ENCODE results near the gene SPTA1.
"Not testable (repeated sequence)": the region's sequence is repeated elsewhere in the genome, so short reads cannot be mapped to it uniquely, and the experiment has no call there.

Gene SPTA1

GRCh38 chr1:158686111-158687009, at the start of gene SPTA1:
Gene SPTA1 (minus strand): TSS chr1:158686715. CDS start chr1:158686517, 198 bp downstream.
- DNase-seq = no peak

- DNase-seq = no peak
These were observed 49.3 kb upstream of the SPTA1 start for GRCh38 chr1:158735848-158736247.

DNA sequence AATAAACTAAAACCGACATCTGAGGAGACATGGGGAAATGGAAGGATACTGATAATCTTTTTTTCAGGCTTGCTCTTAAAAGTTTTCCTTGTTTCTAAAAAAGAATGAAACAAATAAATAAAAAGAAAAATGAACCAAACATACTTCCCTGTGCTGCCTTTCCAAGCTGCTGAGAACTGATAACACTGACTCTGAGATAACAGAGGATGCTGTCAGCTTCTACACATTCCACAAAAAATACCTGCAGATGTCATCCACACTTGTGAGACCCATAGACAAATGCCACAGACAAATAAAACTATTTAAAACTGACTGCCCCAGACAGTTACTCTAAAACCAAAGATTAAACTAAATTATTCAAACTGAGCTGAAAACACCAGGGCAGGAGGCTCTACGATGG, 46.0 kb upstream of the SPTA1 start:
- no peak for DNase-seq

DNA sequence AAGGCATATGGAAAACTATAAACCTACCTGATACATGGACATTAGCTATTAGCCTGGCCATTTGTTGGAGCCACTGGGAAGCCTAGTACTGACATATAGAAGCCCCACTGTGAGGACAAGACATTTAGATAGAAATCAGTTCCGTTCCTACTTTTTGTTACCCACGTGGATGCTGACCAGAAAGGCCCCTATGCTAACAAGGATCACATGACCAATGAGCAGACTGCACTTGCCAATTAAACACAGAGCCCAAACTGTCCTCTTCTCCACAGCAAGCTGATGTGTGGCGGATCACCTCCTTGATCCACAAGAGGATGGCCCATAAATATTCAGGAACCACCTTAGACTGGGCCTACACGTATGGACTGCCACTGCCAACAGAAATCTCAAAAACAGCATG, 45.2 kb upstream of the SPTA1 start:
- DNase-seq = no peak

DNA sequence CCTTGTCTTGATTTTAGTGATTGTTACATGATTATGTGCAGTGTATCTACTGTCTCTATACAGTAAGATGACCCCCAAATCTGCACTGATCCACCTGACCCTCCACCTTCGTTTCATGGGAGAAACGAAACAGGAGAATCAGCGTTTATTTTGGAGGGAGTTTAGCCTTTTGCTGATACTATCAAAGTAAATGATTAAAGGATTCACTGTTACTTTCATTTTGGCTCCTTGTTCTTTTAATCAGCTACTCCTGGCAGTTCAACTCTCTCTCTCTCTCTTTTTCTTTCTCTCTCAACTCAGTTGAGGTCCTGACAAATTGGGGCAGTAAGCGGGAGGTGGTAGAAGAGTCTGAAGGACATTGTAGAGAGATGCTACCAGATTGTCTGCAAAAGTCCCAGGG, 43.9 kb upstream of the SPTA1 start:
- DNase-seq = no peak

GRCh38 chr1:158728510-158729225, 42.2 kb upstream of the SPTA1 start:
- DNase-seq = no peak

DNA sequence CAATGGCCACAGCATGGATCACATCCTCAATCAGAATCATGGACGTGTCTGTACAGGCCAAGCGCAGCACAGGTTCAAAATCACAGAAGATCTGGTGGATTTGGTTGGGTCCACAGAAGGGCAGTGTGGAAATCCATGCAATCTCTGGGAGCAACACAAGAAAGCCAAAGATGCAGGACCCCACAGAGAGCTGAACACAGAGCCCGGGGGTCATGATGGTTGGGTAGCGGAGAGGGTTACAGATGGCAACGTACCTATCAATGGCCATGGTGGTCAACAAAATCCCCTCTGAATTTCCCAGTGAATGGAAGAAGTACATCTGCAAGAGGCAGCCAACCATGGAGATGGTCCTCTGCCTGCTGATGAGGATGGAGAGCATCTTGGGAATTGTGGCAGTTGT, 37.9 kb upstream of the SPTA1 start:
- DNase-seq = no peak

DNA sequence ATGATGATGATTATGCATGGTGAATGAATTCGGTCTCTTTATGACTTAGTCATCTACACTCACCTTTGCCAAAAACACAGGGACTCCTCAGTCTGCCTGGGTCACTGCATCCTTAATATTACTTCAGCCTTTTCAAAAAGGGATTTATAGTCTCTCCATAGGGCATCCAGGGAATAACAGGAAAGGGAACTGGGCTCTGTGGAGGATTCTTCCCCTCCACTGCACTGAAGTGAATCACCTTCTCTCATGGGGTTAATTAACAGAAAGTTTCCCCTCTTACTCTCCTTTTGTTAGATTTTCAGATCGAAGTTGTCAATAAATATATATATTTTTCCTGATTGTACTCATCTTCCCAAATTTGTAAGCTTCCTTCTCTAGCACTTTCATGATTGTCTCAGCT, 34.1 kb upstream of the SPTA1 start, which contains the start of gene OR6K3:
Gene OR6K3 (minus strand): TSS at position 101 of the 400 bp plus-strand sequence. CDS start 2,605 bp downstream, outside the sequence.
- no peak for DNase-seq

GRCh38 chr1:158719664-158720063, 33.1 kb upstream of the SPTA1 start:
- DNase-seq = no peak

DNA sequence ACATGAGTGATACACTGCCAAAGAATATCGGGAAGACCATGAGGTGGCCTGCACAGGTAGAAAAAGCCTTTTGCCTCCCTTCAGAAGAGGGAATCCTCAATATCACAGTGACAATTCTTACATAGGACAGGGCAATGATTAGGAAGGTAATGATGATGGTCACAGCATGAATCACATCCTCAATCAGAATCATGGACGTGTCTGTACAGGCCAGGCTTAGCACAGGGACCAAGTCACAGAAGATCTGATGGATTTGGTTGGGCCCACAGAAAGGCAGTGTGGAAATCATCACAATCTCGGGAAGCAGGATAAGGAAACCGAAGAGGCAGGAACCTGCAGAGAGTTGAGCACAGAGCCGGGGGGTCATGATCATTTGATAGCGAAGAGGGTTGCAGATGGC, 30.8 kb upstream of the SPTA1 start:
- no peak for DNase-seq

GRCh38 chr1:158716335-158716734, 29.8 kb upstream of the SPTA1 start:
- DNase-seq = no peak

DNA sequence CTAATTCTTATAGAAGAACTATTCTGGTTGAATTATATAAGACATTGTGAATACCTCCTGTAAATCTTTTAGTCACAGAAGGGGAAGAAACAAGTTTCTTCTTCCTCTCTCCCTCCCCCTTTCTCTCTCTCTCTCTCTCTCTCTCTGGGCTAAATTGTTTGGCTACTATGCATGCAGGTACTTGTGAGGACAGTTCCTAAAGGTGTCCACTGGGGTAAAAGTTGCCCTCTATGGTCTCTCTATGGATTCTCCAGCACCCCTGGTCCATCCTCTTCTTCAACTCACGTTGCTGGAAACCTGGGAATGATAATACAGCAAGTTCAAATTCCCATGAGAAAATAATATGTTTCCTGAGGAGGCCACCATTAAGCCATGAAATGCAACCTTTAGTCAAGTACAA, 28.2 kb upstream of the SPTA1 start:
- no peak for DNase-seq

DNA sequence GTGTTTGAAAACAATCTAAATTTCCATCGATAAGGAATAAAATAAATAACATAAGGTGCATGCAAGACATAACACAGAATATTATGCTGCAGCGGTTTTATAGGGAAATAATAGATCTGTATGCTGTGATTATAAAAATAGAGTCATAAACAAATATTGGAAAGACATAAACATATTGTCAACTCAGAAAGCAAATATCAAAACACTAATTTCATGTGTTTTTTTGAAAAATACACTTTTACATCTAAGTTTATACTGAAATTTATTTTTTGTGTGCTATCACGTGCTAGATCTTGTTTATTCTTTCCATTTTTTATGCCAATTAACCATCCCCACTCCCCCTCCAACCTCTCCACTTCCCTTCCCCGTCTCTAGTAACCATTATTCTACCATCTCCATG, 24.6 kb upstream of the SPTA1 start:
- no peak for DNase-seq

GRCh38 chr1:158706096-158706495, 19.6 kb upstream of the SPTA1 start:
- no peak for DNase-seq

DNA sequence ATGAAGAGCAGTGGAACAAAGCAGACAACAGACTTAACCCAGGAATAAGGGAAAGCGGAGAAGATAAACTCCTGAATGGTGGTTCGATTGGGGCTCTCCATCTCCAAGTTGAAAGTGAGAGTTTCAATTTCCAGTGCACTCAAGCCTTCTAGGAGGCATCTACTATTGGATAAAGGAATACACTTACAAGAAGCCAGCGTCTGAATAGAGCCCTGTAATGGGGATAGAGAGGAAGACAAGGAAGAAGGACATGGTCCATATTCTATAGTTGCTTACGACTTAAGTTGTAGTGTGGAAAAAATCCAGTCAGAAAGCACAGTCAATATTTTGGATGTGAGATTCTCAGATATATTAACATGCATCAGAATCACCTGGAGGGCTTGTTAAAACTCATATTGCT, 14.0 kb upstream of the SPTA1 start, which contains the start of gene OR6K2:
Gene OR6K2 (minus strand): TSS at position 101 of the 400 bp plus-strand sequence. CDS start 0 bp downstream, at position 101.
- no peak for DNase-seq

DNA sequence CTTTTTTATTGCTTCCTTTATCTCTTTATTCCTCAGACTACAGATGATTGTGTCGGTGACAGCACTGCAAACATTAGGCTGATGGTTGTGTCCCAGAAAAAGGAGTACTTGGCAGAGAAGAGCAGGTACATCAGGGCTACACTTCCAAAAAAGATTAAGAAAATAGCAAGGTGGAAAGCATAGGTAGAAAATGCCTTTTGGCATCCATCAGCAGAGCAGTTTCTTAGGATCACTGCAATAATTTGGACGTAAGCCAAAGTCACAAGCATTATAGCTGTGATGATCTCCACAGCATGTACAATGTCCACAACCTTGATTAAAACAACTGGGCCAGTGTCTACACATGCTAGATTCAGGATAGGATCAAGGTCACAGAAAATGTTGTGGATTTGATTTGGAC, 8.1 kb upstream of the SPTA1 start:
- DNase-seq = no peak

GRCh38 chr1:158692356-158692755, 5.8 kb upstream of the SPTA1 start:
- DNase-seq = no peak

GRCh38 chr1:158691907-158692306, 5.4 kb upstream of the SPTA1 start:
- no peak for DNase-seq

DNA sequence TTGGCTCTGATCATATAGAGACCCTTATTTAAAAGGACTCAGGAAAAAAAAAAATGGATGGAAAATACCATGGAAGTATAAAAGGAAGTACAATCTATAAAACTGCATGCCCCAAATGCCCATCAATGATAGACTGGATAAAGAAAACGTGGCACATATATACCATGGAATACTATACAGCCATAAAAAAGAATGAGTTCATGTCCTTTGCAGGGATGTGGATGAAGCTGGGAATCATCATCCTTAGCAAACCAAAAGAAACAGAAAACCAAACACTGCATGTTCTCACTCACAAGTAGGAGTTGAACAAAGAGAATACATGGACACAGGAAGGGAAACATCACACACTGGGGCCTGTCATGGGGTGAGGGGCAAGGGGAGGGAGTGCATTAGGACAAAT, 4.6 kb upstream of the SPTA1 start:
- DNase-seq = not testable (repeated sequence)

DNA sequence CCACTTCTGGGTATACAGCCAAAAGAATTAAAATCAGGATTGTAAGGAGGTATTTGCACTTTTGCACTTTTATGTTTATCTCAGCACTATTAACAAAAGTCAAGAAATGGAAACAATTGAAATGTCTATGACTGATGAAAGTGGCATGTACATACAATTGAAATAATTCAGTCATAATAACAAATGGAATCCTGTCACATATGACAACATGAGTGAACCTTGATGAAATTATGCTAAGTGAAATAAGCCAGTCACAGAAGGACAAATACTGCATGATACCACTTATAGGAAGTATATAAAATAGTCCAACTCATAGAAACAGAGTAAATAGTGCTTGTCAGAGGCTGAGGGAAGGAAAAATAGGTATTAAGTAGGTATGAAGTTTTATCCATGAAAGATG, 3.4 kb upstream of the SPTA1 start:
- no peak for DNase-seq

DNA sequence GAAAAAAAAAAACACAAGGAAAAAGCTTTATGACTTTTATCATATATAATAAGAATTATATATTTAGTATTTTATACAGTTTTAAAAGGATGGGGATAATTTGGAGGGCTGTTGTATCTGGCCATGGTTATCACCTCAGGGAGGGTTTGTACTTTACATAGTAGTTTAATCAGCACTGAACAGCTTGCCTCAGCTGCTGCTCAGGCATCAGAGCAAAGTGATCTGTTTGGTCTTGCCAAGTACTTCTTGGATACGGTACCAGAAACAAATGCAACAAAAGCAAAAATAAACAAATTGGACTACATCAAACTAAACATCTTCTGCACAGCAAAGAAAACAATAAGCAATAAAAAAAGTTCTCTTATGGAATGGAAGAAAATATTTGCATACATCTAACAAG, 2.6 kb upstream of the SPTA1 start:
- DNase-seq = no peak

- not testable (repeated sequence) for DNase-seq
These were observed 1.8 kb upstream of the SPTA1 start for GRCh38 chr1:158688343-158688742.

- no peak for DNase-seq
These were observed 522 bp upstream of the SPTA1 start for GRCh38 chr1:158687037-158687436.

DNA sequence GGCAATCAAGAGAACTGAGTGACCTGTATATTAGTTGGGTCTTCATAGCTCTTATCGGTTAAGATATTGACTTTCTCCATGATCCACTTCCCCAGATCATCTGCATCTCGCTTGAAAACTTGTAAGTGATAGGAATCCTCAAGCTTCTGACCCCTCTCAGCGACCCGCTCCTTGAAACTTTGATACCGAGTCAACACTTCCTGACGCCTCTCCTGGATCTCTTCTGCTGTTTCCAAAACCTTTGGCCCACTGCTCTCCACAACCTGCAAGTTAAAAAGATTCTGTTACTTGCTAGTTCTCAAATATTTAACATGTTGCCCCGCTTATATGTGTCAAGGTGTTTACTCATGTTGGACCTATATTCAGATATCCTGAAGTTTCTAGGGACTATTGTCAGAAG, 1.4 kb downstream of the SPTA1 start:
- DNase-seq = no peak

Measured in activated CD4-positive, alpha-beta T cell treated with anti-CD3 and anti-CD28 coated beads, Interleukin-2, amount 50 U/mL, for 4 hours (primary cell).